Upper lobe of right lung (tissue), 1 donor: Measurements from ENCODE around the gene HEXIM2. TPM values are rescaled to one million over a fixed set of nuclear protein-coding genes. Genes with fewer than 3 reads are reported as not detected.

Experiments used
- ATAC-seq: fragments of 200-7000 bp; cut with Tn5 transposase; one replicate; pipeline ENCODE4 v1.9.1; 2020; ENCODE audit warnings: mild to moderate bottlenecking, moderate library complexity
- DNase-seq: peaks from one replicate; pipeline ENCODE4 v3.0.0-alpha.2; 2020
- H3K27ac ChIP-seq: fragments of 200-600 bp; one replicate; pipeline ENCODE4 v1.8.0; 2022
- H3K27me3 ChIP-seq: fragments of 200-600 bp; one replicate; pipeline ENCODE4 v1.8.0; 2022; ENCODE audit warnings: mild to moderate bottlenecking
- H3K36me3 ChIP-seq: fragments of 200-600 bp; one replicate; pipeline ENCODE4 v1.8.0; 2022
- H3K4me1 ChIP-seq: fragments of 200-600 bp; one replicate; pipeline ENCODE4 v1.8.0; 2022
- H3K4me3 ChIP-seq: fragments of 200-600 bp; one replicate; pipeline ENCODE4 v1.8.0; 2022; ENCODE audit warnings: mild to moderate bottlenecking
- H3K9me3 ChIP-seq: fragments of 200-600 bp; one replicate; pipeline ENCODE4 v1.8.0; 2022
- CTCF ChIP-seq: fragments of 200-600 bp; IDR thresholded peaks from one replicate; pipeline ENCODE4 v1.8.0; 2022; ENCODE audit warnings: antibody characterized with exemption
- intact Hi-C: fragments of 100-400 bp; cut with DNase I; formaldehyde crosslinking; loops from one replicate; pipeline ENCODE4 v1.11.0; 2022
- total RNA-seq: library from RNA; stranded (reverse); fragmentation: NEBNext Ultra II Directional; extraction: Animal tissue kit (Norgen Biotek cat#: 25700); gene quantifications from one replicate; pipeline ENCODE4 v1.2.1, GENCODE V29; 2021
- donor health status: DM: no; HTN: yes; CAD: no; lungs with severe emphysema.

The HEXIM2 gene
- total RNA-seq, 1 donor from 2014 or later = 5.7 TPM

DNA sequence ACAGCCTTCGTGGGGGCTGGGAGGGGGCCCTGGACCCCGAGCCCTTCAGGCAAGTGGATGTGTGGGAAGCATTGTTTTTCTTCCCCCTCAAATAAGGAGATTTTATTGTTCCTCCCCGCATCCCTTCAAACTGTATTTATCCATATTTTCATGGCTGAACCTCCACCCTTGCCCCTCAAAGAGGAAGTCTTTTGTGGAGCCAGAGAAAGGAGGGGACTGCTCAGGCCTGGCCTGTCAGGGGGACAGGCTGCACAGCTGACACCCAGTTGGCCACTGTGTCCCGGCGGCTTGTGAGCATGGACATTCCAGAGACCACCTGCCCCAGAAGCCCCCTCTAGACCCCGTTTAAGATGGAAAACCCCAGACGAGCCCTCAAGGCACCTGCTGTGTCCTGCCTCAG, 15.9 kb downstream of the HEXIM2 start:
- intact Hi-C loops = no loop called here
- no peaks in the 10 kb centered on the region for H3K36me3 ChIP-seq
- TF ChIP-seq CTCF = no peak
- no peaks in the 10 kb centered on the region for H3K9me3 ChIP-seq
- no peak for DNase-seq
- no peak overlapping the region for H3K27ac ChIP-seq
- no peak for ATAC-seq
- no peaks in the 10 kb centered on the region for H3K27me3 ChIP-seq
- H3K4me3 ChIP-seq = no peak overlapping the region
- peaks cover 13% of the 10 kb centered on the region for H3K4me1 ChIP-seq

GRCh38 chr17:45184144-45184543, 22.5 kb downstream of the HEXIM2 start:
- no peak for TF ChIP-seq CTCF
- Histone ChIP-seq H3K27ac (no peak overlapping the region), H3K4me1 (no peaks in the 10 kb centered on the region), H3K4me3 (no peak overlapping the region), H3K27me3 (no peaks in the 10 kb centered on the region), H3K36me3 (no peaks in the 10 kb centered on the region), H3K9me3 (no peaks in the 10 kb centered on the region)
- DNase-seq = no peak
- intact Hi-C loops = no loop called here
- ATAC-seq = no peak

DNA sequence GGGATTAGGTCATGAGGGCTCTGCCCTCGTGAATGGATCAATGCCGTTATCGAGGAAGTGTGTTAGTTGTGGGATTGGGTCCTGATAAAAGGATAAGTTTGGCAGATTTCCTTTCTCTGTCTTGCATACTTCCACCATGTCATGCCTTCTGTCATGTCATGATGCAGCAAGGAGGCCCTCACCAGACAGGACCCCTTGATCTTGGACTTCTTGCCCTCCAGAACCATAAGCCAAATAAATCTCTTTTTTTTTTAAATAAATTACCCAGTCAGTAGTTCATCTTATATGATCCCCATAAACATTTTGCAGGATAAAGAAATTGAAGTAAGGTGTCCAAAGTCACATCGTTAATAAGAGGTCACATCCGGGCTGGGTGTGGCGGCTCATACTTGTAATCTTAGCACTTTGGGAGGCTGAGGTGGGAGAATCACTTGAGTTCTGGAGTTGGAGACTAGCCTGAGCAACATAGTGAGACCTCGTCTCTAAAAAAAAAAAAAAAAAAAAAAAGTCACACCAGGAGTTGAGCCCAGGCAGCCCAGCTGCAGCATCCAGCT, 25.2 kb downstream of the HEXIM2 start:
- TF ChIP-seq CTCF = no peak
- intact Hi-C loops = no loop called here
- ATAC-seq = no peak
- H3K9me3 ChIP-seq = no peaks in the 10 kb centered on the region
- no peak overlapping the region for H3K27ac ChIP-seq
- no peaks in the 10 kb centered on the region for H3K4me1 ChIP-seq
- H3K27me3 ChIP-seq = no peaks in the 10 kb centered on the region
- DNase-seq = no peak
- no peak overlapping the region for H3K4me3 ChIP-seq
- no peaks in the 10 kb centered on the region for H3K36me3 ChIP-seq

- Histone ChIP-seq H3K27ac (no peak overlapping the region), H3K4me3 (no peak overlapping the region), H3K9me3 (no peaks in the 10 kb centered on the region), H3K27me3 (no peaks in the 10 kb centered on the region), H3K36me3 (no peaks in the 10 kb centered on the region), H3K4me1 (no peaks in the 10 kb centered on the region)
- intact Hi-C loops = no loop called here
- no peak for TF ChIP-seq CTCF
- DNase-seq (no peak), ATAC-seq (no peak)
Observed at GRCh38 chr17:45189009-45189408, 27.3 kb downstream of the HEXIM2 start.

DNA sequence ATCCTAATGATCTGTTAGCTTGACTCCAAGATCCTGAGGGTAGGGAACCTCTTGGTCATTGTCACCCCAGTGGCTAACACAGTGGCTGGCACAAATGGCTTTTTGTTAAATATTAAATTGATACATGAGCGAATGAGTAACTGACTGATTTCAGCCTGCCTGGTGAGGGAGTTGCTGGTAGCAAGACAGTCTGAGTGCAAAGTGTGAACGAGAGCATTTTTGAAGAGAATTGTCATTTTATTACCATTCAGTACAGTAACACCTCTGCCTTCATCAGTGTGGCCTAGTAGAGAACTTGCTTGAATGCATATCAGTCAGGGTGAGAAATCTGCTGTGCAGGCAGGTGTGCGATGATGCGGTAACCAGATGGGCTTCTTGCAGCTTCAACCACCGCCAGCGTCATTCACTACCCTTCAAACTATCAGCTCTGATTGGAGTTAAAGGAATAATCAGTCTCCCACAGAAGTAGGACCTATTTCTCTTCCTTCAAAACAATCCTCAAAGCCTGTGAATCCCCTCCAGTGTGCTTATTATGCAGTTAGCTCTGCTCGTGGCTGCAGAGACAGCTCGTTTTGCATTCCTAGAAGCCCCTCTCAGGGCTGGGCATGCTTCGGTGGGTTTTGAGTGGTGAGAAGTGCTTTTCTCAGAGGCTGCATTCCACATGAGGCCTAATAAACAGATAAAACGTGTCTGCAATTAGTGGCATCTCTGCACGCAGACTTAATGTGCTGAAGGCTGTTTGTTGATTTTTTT, 29.0 kb downstream of the HEXIM2 start:
- no peak for TF ChIP-seq CTCF
- Histone ChIP-seq H3K36me3 (no peaks in the 10 kb centered on the region), H3K27ac (no peak overlapping the region), H3K9me3 (no peaks in the 10 kb centered on the region), H3K4me1 (no peaks in the 10 kb centered on the region), H3K27me3 (no peaks in the 10 kb centered on the region), H3K4me3 (no peak overlapping the region)
- intact Hi-C loops = no loop called here
- ATAC-seq (no peak), DNase-seq (no peak)
